ENCODE measurements around the gene NR3C1.

NR3C1 gene

GRCh38 chr5:143433670-143434069 lies 30.2 kb upstream of the NR3C1 start:
- FAIRE-seq = no peak
- TF ChIP-seq CTCF (IDR thresholded peaks at IDR 0.05; ENCODE audit: insufficient read depth, missing control alignments) = no peak
- no peak for DNase-seq (ENCODE audit: insufficient read length, low spot score)

GRCh38 chr5:143432658-143433239 lies 29.3 kb upstream of the NR3C1 start:
- no peak for FAIRE-seq
- no peak for DNase-seq (ENCODE audit: insufficient read length, low spot score)

GRCh38 chr5:143431789-143432188 lies 28.3 kb upstream of the NR3C1 start:
- no peak for DNase-seq (ENCODE audit: insufficient read length, low spot score)
- FAIRE-seq = no peak

More at GRCh38 chr5:143432658-143433239, 29.3 kb upstream of the NR3C1 start:
- TF ChIP-seq CTCF (IDR thresholded peaks at IDR 0.05; ENCODE audit: insufficient read depth, missing control alignments) = no peak

GRCh38 chr5:143428738-143429420 lies 25.4 kb upstream of the NR3C1 start:
- no peak for DNase-seq (ENCODE audit: insufficient read length, low spot score)
- TF ChIP-seq CTCF (IDR thresholded peaks at IDR 0.05; ENCODE audit: insufficient read depth, missing control alignments) = no peak
- no peak for FAIRE-seq

More at GRCh38 chr5:143431789-143432188, 28.3 kb upstream of the NR3C1 start:
- TF ChIP-seq CTCF (IDR thresholded peaks at IDR 0.05; ENCODE audit: insufficient read depth, missing control alignments) = no peak

- FAIRE-seq (no peak), DNase-seq (ENCODE audit: insufficient read length, low spot score) (no peak)
- TF ChIP-seq CTCF (IDR thresholded peaks at IDR 0.05; ENCODE audit: insufficient read depth, missing control alignments) = no peak
Observed at GRCh38 chr5:143428155-143428554, 24.7 kb upstream of the NR3C1 start.

- DNase-seq (ENCODE audit: insufficient read length, low spot score) (no peak), FAIRE-seq (no peak)
- no peak for TF ChIP-seq CTCF (IDR thresholded peaks at IDR 0.05; ENCODE audit: insufficient read depth, missing control alignments)
Observed at GRCh38 chr5:143427122-143427735, 23.7 kb upstream of the NR3C1 start.

Data from D721Med (cell line).